HK-2 (cell line): ENCODE results near the gene CGN.

ENCODE experiments used
- DNase-seq: peaks from one replicate; pipeline ENCODE4 v3.0.0-alpha.2; 2018; ENCODE audit not compliant: unreplicated experiment

Gene CGN

DNA sequence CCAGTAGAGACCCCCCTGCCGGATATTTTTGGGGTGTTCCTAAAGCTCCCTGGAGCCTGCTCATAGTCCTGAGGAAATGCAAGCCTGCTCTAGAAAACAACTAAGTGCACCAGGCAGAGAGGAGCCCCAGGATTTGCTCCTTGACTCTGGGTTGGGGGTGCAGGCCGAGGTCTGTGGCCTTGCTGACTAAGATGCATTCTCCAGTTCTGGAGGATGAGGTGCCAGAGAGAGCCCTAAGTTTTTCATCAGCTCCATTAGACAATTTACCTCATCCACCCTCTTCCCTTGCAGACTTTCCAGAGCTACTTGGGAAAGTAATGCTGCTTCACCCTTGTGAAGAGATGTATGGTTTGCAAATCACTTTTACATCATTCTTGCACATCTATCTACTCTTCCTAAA lies 38.0 kb downstream of the CGN start:
- no peak for DNase-seq

DNA sequence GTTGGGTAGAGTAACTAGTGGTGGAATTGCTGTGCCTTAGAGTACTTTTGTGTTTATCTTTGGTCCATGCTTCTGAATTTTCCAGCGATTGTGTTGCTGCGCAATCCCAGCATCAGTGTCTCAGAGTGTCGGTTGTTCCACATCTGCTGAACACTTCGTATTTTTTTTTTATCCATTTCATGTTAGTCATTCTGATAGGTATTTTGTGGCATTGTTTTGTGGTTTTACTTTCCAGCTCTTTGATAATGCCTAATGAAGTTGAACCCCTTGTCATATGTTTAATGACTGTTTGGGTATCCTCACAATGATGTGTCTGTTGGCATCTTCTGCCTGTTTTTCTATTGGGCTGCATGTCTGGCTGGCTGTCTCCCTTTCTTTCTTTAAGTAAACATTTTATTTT lies 42.5 kb downstream of the CGN start:
- DNase-seq = no peak

DNA sequence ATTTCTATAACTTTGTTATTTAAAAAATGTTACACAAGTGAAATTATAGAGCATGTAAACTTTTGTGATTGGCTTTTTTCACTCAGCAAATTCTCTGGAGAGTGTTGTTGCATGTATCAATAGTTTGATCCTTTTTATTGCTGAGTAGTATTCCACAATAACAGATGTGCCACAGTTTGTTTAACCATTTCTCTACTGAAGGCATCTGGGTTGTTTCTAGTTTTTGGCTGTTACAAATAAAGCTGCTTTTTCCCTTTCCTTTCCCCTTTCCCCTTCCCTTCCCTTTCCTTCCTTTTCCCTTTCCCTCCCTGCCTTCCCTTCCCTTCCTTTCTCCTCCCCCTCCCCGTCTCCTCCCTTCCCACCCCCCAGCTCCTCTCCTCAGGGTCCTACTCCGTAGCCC lies 44.9 kb downstream of the CGN start:
- DNase-seq = no peak

DNA sequence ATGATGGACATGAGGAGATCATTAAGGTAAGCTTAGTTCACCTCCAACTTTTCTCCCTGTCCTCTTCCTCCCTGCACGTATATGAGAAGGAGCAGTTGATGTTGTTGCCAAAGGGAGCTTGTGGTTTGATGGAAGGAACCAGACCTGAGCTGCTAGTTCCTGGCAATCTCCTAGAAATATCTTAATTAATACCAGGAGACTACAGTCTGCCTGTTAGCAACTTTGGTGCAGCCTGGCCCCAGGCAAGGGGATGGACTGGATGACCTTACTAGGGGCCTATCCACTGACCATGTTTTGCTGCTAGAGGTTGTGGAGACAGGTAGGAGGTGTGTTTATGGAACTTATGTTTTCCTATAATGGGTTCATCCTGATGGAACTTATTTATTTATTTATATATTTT lies 51.5 kb downstream of the CGN start:
- DNase-seq = no peak

DNA sequence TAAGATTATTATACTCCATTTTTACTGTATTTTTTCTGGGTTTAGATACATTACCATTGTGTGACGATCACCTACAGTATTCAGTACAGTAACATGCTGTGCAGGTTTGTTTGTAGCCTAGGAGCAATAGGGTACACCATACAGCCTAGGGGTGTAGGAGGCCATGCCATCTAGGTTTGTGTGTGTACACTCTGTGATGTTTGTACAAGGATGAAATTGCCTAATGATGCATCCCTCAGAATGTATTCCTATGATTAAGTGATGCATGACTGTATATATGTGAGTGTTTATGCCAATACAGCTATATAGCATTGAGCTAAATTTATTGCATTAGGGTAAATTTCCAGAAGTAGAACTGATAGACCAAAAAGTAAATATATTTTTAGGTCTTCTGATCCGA lies 52.2 kb downstream of the CGN start:
- no peak for DNase-seq

DNA sequence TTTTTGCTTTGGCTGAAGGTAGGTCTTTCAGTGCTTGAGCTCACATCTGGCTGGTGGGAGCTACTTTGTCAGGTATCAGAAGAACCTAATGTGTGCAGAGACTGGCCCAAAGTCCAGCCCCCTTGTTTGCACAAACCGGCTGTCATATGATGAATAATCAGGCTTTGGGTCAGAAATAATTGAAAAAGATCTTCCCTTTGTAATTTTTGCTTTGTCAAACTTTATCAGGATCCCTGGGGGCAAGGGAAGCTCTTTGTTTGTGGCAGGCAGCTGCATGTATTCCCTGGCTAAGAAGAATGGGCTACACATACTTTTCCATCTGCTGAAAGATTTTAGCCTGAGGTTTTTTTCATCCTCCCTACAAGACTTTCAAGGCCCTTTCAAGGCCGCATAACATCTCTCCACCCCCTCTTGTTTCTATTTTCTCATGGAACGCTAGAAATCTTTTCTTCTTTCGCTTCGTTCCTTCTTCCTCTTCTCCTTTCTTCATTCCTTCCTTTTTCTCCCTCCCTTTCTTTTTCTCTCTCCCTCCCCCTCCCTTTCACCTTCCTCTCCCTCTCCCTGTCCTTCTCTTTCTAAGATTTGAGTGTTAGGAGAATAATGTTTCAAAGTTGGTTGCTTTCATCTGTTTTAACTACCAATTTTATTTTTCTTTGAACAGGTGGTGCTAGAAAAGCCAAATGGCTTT lies 54.5 kb downstream of the CGN start:
- DNase-seq = no peak

DNA sequence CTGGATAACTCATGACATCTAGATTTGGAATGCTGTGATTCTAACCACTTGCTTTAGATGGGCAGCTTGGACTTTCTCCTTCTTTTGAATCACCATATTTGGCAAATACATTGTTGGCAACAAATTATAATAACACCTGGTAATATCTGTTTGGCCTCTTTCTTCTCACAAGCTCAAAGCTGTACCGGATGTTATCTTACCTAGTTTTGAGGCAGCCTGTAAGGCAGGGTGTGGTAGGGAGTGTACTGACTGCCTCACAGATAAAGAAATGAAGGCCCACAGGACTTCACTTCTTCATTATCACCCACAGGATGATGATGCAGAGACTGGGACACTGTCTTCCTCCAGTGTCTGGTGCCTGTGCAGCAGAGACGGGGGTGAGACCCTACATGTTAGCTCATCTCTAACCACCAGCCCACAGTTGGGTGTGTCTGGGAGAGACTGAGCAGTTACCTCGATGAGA lies 57.5 kb downstream of the CGN start:
- DNase-seq = no peak

DNA sequence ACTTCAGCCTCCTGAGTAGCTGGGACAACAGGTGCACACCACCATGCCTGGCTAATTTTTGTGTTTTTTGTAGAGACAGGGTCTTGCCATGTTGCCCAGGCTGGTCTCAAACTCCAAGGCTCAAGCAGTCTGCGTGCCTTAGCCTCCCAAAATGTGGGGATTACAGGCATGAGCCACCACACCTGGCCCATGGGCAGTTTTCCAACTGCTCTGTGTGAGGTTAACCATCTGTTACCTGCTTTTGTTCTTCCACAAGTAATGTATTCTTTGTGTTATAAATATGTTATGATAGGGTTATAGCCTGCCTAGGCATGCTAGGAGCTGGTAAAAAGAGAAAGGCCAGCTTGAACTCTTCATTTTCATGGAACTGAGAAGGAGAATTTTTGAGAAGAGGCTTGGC lies 59.6 kb downstream of the CGN start:
- no peak for DNase-seq

DNA sequence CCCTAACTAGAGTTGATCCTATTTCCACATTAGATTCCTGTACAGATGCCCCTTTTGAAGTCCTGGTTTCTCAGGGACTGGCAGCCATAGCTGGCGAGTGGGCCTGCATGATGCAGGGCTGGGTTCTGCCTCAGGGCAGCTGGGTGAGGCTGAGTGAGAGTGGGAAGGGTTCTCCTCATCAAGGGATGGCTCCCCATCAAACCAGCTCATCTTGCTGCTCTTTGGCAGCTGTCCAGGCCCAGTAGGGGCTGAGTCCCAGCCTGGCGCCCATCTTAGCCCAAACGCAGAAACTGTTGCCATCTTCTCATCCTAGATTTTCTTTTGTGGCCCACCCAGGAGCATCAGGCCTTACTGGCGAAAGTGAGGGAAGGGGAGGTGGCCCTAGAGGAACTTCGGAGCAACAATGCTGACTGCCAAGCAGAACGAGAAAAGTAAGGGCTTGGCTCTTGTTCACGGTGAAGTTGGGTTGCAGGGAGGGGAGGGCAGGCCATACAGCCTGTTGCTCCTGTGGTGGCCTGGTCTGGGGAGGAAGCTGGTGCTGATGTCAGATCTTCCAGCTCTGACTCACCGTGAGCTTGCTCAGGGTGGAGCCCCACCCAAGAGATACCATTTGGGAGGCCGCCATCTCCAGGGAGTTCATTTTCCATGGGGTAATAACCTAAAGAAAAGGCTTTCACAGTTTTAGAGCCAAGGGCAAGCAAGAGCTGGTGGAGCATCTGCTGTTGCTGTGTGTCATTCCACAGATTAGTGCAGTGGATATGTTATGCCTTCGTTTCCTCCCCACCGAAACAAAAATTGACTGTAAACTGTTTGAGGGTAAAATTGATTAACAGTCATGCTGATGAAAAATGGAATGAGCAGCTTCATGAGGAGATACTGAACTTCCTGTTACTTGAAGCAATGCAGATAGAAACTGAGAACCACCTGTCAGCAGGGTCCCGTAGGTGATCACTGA lies 63.7 kb downstream of the CGN start:
- DNase-seq = no peak

DNA sequence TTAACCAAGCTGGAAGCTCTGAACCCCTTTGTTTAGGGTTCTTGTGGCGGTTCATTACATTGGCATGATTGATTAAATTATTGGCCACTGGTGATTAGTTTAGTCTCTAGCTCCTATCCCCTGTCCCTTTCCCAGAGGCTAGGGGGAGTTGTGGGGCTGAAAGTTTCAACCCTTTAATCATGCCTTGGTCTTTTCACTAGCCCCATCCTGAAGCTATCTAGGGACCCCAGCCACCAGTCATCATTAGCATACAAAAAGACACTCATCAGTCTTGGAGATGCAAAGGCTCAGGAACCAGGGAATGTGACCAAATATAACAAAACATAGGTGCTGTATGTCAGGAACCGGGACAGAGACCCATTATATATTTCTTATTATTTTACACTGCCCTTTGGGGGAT lies 66.0 kb downstream of the CGN start:
- no peak for DNase-seq

DNA sequence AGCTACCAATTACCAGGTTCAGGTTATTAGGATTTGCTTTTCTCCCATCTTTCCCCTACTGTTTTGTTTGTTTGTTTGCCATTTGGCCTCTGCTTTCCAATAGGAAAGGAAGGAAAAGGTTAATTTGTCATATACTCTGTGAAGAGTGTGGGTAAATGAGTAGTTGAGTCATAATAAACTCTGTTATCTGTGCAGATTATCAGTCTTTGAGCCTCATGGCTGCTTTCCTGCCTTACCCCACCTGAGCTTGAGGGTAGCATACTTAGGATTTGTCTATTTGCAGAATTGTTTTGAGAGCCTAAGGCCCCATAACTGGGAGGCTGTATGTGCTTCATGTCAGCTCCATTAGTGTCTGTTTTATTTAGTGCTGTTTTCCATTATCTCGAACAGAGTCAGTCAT lies 67.8 kb downstream of the CGN start:
- DNase-seq = no peak

DNA sequence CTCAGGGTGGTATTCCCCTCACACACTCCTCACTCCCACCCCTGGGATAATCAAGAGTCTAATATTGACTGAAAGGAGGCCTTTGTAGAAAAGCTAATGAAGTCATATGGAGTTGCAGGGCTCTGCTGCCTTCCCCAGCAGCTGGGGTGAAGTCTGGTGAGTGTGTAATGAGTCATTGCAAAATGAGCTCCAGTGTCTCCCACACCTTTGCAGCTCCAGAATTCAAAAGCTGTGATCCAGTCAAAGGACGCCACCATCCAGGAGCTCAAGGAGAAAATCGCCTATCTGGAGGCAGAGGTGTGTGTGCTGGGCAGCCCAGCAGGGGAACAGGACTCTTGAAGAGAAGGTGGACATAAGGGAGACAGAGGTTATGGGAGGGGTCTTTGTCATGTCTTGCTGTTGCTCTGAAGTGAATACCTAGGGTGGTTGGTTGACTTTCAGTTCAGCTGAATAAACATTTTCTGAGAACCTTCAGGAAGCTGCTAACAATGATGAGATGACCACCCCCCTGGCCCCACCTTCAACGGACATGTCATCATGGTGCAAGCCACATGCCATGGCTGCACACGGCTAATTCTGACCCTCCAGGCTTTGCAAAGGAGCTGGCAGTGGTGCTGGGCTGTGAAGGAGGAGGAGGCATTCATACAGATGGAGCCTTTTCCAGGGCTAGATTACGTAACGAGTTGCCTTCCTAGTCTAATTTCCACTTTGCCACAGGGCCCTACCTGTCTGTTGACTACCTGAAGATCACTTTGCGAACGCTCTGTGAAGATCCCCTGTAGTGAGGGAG lies 68.4 kb downstream of the CGN start:
- DNase-seq = no peak

DNA sequence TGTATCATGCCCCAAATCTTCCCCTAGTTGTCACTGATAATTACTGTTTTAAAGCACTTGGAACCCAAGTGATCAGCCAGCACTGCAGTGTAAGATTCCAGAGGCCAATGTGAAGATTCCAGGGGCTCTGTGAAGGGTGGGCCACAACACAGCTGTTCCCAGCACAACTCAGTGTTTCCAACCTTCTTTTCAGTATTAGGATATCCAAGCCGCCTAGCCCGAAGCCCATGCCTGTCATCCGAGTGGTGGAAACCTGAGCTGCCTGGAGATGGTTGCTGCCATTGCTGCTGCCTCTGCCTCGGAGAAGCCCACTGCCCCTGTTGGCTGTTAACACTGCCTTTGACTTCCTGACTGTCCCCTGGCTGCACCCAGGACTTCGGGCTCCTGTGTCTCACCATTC lies 70.3 kb downstream of the CGN start:
- no peak for DNase-seq

DNA sequence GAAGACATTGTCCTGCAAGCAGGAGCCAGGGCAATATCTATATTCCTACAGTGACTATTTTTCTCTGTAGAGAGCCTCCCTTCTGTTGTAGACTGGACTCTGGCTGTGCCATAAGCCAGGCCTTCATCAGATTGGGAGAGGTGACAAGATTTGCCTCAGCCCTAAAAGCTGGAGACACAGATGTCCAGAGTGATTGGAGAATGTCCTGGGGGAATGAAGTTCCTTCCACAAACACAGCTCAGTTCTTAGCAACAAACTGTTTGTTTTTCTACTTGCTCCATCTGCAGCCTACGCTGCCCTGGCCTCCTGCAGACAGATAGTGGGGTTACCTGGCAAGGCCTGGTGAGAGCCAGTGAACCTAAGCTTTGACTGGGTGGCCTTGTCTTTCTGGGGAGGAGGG lies 70.7 kb downstream of the CGN start:
- DNase-seq = no peak

DNA sequence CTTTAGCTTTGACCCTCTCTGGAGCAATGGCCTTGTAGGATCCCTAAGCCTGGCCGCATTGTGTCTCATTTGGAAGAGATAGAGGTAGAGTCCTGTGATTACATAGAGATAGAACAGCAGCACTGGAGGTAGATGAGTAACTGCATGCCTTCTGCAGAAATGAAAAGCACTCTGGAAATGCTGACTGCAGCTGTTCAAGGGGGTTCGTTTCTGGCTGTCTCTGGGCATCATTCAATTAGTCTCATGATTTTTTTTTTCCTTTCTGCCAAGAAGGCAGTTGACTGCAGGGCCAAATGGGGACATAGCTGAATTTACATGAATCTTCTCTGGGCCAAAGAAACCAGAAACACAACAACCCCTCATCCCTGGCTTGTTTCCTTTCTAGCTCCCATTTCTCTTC lies 72.6 kb downstream of the CGN start:
- DNase-seq = no peak

DNA sequence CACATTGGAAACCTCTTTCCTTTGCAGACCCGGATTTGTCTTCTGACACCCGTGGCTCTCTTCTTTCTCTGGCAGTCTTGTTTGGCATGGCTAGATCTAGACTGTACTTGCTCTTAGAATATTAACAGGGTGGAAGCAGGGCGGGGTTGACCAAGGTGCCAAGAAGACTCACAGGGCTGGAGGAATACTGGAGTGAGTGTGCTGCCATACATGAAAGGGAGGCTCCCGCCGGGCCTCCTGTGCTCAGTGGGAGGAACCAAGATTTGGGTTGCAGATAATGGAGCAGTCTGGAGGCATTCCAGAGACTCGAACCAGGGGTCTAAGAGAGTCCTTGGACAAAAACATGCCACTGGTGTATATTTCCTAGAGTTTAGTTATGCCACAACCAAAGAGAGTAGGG lies 73.1 kb downstream of the CGN start:
- no peak for DNase-seq

DNA sequence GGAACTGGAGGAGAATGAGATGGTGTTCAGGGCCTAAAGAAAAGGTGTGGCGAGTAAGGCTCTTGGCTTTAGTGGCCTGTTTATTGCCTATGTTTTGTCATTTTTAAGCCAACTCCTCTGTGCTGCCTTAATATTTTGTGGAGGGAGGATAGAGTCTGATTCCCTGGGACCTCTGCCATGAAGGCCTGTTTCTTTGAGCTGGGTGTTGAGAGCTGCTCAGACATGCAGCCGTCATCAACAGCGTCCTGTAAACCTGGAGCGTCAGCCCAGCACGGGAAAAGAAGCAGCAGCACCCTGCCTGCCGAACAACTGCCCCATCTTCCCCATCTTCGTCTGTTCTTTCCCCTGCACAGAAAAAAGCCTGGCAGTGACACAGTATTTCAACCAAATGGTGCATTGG lies 73.6 kb downstream of the CGN start:
- DNase-seq = no peak

DNA sequence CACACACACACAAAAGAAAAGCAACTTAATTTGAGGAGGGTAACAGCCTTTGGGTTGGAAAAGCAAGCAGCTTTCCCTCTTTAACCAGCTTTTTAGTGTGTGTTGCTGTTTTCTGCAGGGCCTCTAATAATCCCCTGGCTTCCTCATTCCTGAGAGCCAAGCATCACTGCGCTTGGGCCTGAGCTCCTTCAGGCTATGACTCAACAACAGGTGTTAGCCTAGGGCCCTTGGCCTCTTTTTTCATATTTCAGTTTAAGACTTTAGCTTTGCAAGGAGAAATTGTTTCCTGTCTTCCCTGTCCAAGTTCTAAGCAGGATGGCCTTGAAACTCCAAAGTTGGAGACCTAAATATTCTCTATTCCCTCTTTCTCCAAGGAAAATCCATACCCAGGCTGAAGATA lies 74.4 kb downstream of the CGN start:
- DNase-seq = no peak
